ENCODE results near the gene MAD1L1. TPM values are rescaled to one million over a fixed set of nuclear protein-coding genes. Genes with fewer than 3 reads are reported as not detected.

MAD1L1 gene
- total and polyA plus RNA-seq, 2 donors (not counting 3 experiments of a cell fraction or from before 2014, with no cell fraction given) = 34.1 to 42.3 TPM

GRCh38 chr7:2037301-2037807 is 195.4 kb downstream of the MAD1L1 start:
- no TSS peak for BruUV-seq (replicated peaks)
- CTCF ChIA-PET = interaction anchor here (1.0 kb wide), 1 partner anchor 10 kb away, joined by 4 read pairs; no protein-coding TSS in a partner anchor
- Histone ChIP-seq H3K79me2 (ENCODE audit: control insufficient read depth, insufficient read depth, low read length) (no peaks in the 10 kb centered on the region), H3K9ac (replicated peaks; ENCODE audit: extremely low read depth, insufficient read depth, low read length) (no peak overlapping the region), H3K27me3 (ENCODE audit: control insufficient read depth in 2 of 2, insufficient read depth in 2 of 2, low read length in 2 of 2) (no peaks in the 10 kb centered on the region), H3K4me3 (replicated peaks in 1 of 3; ENCODE audit: insufficient read depth in 1 of 3, low read depth in 1 of 3, low read length in 3 of 3) (no peak overlapping the region), H3K4me2 (ENCODE audit: insufficient read depth, low read length) (no peak overlapping the region), H3K9me1 (replicated peaks; ENCODE audit: control insufficient read depth, extremely low read depth, insufficient read depth, low read length) (no peaks in the 10 kb centered on the region), H3K4me1 (ENCODE audit: control insufficient read depth, extremely low read depth, insufficient read depth, low read length) (no peaks in the 10 kb centered on the region), H3K27ac (ENCODE audit: insufficient read depth, low read depth, low read length) (no peak overlapping the region), H3K9me3 (replicated peaks; ENCODE audit: control insufficient read depth, insufficient read depth, low read length) (no peaks in the 10 kb centered on the region), H3K36me3 (ENCODE audit: control insufficient read depth in 2 of 2, extremely low read depth in 1 of 2, insufficient read depth in 2 of 2, low read length in 2 of 2) (no peaks in the 10 kb centered on the region), H4K20me1 (replicated peaks; ENCODE audit: control insufficient read depth, extremely low read depth, insufficient read depth, low read length) (no peaks in the 10 kb centered on the region), H2AFZ (ENCODE audit: low read depth, low read length) (no peak overlapping the region)
- no peak for TF ChIP-seq POLR2AphosphoS5 (IDR thresholded peaks at IDR 0.05; ENCODE audit: insufficient read depth, low read depth, low read length)
- no peak for TF ChIP-seq CTCF (IDR thresholded peaks at IDR 0.05; ENCODE audit: extremely low read depth in 1 of 2, insufficient read depth in 1 of 2, low read depth in 1 of 2, low read length in 2 of 2)
- no peak for TF ChIP-seq FOS (IDR thresholded peaks at IDR 0.05; ENCODE audit: borderline replicate concordance, insufficient read depth, low read length)
- TF ChIP-seq JUN (IDR thresholded peaks at IDR 0.05; ENCODE audit: borderline replicate concordance, insufficient read depth, insufficient read length, low read depth) = no peak
- no peak for TF ChIP-seq MYC (IDR thresholded peaks at IDR 0.05; ENCODE audit: low read depth, low read length)
- TF ChIP-seq POLR2A (IDR thresholded peaks at IDR 0.05; ENCODE audit: low read depth, low read length) = no peak
- no peak for TF ChIP-seq EZH2 (IDR thresholded peaks at IDR 0.05; ENCODE audit: borderline replicate concordance, low read depth, low read length, severe bottlenecking)
- no peak for TF ChIP-seq MAX (IDR thresholded peaks at IDR 0.05; ENCODE audit: insufficient read depth, insufficient read length)
- no peak for TF ChIP-seq GATA2 (IDR thresholded peaks at IDR 0.05; ENCODE audit: insufficient read depth, insufficient read length, low read depth, low read length)
- dilution Hi-C loops (cut with MboI; ENCODE audit: extremely low pct_ligation_motif_present, low sequenced_read_pairs) = no loop called here
- FAIRE-seq (no peak), DNase-seq (ENCODE audit: low read depth, low spot score) (no peak)
- intact Hi-C loops (cut with micrococcal nuclease) = no loop called here
- POLR2A ChIA-PET = no interaction called here
